Pericardium fibroblast (primary cell): Measurements from ENCODE around the gene OR13D1. TPM values are rescaled to one million over a fixed set of nuclear protein-coding genes. Genes with fewer than 3 reads are reported as not detected.

Experiments
- total RNA-seq: library from RNA; depleted of rRNA; stranded (reverse); fragments of >200 nt; gene quantifications from 2 replicates; pipeline ENCODE4 v1.2.3, GENCODE V29; 2015

Gene OR13D1, protein sequence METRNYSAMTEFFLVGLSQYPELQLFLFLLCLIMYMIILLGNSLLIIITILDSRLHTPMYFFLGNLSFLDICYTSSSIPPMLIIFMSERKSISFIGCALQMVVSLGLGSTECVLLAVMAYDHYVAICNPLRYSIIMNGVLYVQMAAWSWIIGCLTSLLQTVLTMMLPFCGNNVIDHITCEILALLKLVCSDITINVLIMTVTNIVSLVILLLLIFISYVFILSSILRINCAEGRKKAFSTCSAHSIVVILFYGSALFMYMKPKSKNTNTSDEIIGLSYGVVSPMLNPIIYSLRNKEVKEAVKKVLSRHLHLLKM
- total RNA-seq: not detected in 2 replicates

DNA sequence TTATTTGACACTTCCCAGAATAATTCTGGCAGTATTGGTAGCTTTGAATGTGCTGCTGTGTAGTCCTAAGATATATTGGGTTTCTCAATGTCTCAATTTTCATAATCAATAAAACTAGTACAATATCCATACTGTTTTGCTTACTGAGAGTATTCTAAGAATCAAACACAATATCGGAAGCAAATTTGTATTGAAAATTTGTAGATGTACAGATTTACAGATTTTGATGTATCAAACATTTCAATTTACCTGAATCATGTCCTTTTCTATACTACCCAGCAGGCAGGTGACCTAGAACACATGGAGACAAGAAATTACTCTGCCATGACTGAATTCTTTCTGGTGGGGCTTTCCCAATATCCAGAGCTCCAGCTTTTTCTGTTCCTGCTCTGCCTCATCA lies at the start of gene OR13D1:
Gene OR13D1 (plus strand): TSS at position 301 of the 400 bp plus-strand sequence. CDS start 0 bp downstream, at position 301.

Other genes with a start within 250 kb of the OR13D1 start
- gene OR13F1, start 190.3 kb upstream of the OR13D1 start, total RNA-seq: not detected in 2 replicates
- gene OR13C4, start 167.3 kb upstream of the OR13D1 start, total RNA-seq: not detected in 2 replicates
- not detected in 2 replicates for gene OR13C3, start 157.7 kb upstream of the OR13D1 start, total RNA-seq
- not detected in 2 replicates for gene OR13C8, start 125.3 kb upstream of the OR13D1 start, total RNA-seq
- not detected in 2 replicates for gene OR13C5, start 95.1 kb upstream of the OR13D1 start, total RNA-seq
- not detected in 2 replicates for gene OR13C2, start 88.9 kb upstream of the OR13D1 start, total RNA-seq
- not detected in 2 replicates for gene OR13C9, start 76.3 kb upstream of the OR13D1 start, total RNA-seq
- 22.9 and 34.0 TPM in 2 replicates for gene NIPSNAP3A, start 53.2 kb downstream of the OR13D1 start, total RNA-seq
- 0.09 and 2.1 TPM in 2 replicates for gene NIPSNAP3B, start 69.6 kb downstream of the OR13D1 start, total RNA-seq
- 44.3 TPM in 2 replicates for gene ABCA1, start 233.6 kb downstream of the OR13D1 start, total RNA-seq